HG02938 (cell line): ENCODE results near the gene FHL3.
"Not testable (repeated sequence)": the region's sequence is repeated elsewhere in the genome, so short reads cannot be mapped to it uniquely, and the experiment has no call there.

Experiments used
- ATAC-seq: cut with Tn5 transposase; IDR thresholded peaks from one replicate; pipeline ENCODE4 v1.9.1; 2021; ENCODE audit warnings: mild to moderate bottlenecking, moderate library complexity; ENCODE audit not compliant: unreplicated experiment

The FHL3 gene

DNA sequence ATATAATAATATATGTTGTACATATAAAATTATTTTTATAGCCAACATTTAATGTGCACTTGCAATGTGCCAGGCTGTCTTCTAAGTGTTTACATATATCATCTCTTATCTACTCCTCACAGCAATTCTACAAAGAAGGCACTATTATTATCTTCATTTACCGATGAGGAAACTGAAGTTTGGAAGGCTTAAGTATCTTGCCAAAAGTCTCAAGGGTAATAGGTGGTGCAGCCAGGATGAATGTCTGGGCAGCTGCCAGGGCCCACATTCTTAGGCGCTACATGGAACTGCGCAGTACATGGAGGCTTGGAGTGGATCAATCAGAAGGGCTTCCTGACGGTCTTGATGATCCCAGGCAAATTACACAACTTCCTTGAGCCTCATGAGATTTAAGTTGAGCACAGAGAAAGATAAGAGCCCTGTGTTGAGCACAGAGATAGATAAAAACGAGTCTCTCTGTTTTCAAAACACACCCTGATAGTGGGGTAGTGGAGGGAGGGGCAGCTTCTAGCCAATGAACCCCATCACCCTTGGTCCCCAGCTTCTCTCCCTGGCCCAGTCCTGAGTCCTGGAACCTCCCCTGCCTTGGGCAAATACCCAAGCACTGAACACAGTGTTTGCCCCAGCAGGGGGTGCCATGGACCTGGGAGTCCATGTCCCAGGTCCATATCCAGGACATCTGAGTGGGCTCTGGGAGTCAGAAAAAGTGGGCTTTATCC lies 32.1 kb upstream of the FHL3 start:
- no peak for ATAC-seq

DNA sequence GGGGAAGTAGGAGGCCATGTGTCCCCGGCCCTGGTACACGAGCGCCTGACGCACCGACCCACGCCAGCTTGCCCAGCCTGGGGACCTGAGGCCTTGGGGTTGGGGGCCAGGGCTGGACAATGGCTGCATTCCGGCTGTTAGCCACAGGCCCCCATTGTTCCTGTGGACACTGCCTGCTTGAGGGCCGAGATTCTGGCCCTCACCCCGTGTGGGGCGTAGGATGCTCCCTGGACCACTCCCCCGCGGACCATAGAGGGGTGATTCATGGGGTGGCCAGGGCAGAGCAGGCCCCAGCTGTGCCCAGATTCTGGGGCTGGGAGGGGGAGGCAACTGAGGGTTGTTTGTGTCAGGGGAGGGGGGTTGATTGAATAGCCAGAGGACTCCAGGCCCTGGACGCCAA lies 29.6 kb upstream of the FHL3 start:
- no peak for ATAC-seq

DNA sequence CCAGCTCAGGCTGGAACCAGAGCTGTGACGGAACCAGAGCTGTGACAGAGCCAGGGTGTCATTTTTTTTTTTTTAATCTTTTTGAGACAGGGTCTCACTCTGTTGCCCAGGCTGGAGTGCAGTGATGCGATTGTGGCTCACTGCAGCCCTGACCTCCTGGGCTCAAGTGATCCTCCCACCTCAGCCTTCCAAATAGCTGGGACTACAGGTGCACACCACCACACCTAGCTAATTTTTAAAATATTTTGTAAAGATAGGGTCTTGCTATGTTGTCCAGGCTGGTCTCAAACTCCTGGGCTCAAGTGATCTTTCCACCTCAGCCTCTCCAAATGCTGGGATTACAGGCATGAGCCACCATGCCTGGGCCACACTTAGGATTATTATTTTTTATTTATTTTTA lies 27.7 kb upstream of the FHL3 start:
- ATAC-seq: not testable (repeated sequence)

DNA sequence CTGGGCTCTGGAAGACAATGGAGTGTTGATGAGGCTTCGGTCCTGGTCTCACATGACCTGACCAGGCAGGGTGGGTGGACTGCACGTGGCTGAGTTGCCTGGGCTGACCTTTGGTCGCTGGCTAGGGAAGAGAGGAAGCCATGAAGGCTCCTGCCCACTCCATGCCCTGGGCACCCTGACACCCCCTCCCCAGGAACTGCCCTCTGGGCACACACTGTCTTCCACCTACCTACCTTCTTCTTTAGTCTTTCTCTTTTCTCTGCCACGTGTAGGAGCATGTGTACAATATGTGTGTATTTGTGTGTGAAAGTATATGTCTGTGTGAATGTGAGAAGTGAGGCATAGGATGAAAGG lies 26.2 kb upstream of the FHL3 start:
- no peak for ATAC-seq

DNA sequence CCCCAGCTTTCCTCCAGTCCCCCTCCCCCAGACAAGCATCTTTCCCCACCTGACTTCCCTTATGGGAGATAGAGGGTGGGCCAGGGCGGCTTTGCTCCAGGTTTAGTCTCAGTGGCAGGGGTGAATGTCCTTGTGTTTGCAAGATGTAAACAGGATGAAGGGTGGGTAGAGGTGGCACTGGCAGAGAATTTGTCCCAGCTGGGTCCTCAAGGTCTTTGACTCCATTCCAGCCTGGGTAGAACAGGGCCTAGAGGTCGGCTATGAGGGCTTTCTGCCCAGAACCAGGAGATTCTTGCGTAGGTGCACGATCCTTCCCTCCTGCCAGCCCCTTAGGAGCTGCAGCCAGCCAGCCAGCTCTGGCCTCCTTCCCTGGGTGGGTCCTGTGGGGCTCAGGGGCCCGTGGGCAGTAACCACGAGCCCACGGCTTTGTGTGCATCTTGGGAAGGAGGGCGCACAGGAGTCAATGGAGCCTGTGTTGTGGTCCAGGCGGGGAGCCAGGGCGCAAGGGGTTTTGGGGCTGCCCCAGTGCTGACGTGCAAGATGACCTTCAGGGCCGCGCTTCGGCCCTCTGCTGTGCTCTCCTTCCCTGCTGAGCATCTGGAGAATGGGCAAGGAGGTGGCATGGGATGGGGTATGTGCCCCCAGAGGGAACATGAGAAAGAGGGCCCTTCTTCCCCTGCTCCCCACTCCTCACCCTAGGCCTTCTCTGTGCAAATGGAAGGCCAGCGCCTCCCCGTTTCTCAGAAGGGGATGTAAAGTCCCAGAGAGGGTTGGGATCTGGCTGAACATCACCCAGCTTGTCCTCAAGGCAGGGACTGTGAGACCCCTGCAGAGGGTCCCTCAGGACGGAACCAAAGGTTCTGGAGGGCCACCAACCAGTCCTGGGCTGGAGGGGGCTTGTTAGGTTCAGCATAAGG lies 25.5 kb upstream of the FHL3 start:
- no peak for ATAC-seq

DNA sequence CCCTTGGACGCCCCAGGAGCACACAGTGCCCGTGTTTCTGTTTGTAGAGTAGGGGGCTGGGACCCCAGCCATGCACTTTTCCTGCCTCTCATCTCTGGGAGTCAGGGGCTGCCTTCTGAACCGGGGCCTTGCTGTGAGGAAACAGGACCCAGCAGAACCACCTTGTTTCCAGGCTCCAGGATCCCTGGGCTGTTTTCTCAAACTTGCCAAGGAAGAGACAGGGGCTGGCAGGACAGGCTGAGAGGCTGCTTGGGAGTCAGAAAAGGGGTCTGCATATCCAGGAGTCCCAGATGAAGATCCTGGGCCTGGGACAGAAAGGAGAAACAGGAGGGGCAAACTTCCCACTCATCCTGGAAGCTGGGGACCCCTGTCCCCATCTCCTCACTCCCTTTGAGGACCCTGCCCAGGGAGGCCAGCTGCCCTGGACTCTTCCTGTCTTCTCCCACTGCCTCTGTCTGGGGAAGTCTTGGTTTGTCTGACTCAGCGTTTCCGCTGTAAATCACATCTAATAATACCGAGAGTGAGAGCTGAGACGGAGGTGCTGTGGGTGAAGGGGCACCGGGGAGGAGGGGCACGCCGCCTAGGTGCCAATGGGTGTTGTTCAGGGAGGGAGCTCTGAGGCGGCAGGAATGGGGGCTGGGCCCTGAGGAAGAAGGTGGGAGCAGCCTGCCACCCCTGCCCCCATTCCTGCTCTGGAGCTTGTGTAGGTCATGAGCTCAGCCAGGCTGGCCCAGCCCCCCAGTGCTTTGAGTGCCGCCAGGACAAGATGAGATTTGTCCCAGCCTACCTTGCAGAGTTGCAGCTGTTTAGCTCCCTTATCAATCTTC lies 24.6 kb upstream of the FHL3 start:
- no peak for ATAC-seq

DNA sequence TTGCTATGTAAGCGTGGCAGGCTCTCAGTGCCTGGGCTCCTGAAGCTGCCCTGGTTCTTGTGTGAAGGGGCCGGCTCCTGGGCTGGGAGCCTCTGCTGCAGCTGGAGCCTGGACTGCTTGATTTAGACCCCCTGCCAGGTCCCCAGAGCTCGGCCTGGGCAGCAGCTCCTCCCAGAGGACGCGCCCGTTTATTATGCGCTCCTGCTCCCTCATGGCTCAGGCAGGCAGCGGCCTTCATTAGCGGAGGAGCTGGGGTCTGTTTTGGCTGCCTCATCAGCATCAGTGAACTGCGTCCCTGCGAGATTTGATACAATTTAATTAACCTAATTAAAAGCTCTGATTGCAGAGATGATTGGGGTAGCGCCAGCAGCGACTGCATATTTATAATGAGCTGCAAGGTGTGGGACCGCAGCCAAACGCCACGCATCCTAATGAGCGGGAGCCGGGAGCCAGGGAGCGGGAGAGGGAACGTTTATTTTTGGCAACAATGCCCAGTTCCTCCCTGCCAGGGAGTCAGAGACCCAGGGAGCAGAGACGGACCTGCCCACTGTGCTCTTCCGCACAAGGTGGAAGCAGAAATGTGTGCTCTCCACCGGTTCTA lies 23.9 kb upstream of the FHL3 start:
- no peak for ATAC-seq

DNA sequence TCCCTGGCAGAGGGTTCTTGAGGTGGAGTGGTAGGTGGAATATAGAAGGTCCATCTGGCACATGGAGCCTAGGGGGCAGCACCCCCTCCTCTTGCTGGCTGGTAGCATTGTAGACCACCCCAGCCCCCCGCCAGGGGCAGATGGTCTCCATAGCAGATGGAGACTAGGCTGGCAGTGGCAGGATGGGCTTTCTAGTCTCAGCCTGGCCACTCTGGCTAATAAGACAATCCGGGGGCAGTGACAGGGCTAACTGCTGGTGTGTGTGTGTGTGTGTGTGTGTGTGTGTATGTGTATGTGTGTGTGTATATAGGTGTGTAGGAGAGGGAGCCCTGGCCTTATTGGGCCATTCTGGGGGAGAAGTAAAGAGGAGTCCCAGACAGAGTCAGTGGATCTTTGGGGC lies 23.4 kb upstream of the FHL3 start:
- no peak for ATAC-seq

DNA sequence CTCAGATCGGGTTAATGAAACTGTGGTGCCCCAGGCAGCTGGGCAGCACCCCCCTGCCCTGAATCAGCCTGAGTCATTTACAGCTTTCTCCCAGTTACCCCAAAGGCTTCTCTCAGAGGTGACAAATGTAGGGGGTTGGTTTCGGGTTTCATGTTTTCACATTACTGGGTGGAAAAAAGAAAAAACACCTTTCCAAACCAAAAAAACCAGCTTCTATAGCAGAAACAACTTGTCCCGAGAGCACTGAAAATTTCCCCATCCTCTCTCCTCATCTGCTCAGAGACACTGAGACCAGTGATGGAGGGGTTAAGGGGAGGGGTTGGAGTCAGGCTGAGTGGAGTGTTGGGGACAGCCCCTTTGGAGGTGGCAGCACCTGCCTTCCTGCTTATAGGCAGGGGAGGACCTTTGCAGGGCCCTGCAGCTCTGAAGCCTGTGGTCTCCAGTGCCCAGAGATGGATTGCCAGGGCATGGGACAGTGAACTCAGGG lies 22.8 kb upstream of the FHL3 start:
- ATAC-seq: peak; percentile 64

DNA sequence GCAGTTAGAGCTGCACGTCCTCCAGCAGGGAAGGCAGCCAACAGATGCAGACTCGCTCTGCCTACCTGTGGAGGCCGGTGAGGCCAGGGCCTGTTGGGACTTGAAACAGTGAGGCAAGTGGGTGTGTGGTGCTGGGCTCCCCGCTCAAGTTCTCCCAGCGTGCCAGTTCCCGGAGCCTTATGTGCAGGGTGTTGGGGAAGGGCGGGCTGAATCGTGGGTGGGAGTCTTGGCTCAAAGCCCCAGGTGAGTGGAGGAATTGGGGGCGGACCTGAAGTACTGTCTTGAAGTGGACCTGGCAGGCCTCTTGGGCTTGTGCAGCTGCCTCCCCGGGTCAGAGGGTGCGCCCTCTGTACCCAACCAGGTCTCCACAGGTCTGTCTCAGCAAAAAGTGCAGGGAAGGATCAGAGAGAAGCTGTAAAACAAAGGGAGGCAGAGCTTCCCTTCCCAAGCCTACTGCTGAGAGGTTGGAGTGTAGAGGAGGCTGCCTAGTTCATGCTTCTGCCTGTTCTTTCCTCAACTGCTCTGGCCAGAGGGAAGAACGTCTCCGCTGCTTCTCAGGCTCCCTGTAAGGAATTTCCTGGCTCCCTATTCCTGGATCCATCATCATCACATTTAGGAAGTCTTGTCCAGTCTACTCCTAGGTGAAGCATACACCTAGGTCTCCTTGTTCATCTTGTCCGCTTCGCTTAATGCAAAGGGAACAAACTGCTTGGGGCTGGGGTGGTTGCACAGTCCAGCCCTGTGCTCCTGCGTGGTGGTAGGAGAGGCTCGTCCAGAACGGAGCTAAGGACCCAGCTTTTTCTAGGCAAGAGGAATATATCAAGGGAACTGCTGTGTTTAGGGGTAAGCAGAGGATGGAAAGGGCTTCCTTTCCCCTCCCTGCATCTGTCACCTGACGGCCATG lies 22.1 kb upstream of the FHL3 start:
- no peak for ATAC-seq

DNA sequence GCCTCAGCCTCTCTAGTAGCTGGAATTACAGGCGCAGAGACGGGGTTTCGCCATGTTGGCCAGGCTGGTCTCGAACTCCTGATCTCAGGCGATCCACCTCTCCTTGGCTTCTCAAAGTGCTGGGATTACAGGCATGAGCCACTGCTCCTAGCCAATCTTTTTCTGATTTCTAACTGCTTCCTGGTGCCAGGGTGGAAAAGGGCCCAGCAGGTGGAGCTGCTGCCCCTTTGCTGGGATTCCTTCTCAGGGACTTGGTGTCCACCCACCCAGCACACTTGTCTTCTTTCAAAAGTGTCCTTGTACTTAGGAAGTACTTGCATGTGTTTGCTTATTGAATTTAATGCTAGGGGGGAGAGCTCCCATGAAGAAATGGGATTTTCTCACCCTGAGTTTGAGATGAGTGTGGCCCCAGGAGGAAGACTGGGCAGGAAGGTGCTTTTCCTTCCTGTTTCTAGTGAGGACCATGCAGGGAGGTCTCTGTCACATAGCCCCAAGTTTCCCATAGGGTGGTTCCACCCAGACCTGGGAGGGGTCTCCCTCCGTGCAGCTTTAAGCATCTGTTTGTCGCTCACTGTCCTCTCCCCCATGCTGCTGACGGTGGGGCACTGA lies 21.4 kb upstream of the FHL3 start:
- no peak for ATAC-seq

DNA sequence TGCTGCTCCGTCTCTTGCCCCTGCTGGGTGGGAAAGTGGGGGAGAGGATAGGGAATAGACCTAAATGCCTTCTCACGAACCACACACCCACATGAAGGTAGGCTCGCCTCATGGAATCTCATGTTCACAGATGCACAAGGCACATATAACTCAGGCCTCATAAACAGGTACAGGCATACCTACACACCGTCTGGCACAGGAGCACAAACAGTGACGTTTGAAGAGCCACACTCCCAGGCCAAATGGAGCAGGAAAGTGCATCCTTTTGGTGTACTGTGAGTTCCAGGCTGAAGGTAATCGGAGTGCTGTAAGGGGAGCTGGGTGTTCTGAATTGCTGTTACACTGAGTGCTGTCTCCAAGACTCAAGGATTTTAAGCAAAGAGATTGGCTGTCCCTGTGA lies 20.4 kb upstream of the FHL3 start:
- ATAC-seq: no peak

DNA sequence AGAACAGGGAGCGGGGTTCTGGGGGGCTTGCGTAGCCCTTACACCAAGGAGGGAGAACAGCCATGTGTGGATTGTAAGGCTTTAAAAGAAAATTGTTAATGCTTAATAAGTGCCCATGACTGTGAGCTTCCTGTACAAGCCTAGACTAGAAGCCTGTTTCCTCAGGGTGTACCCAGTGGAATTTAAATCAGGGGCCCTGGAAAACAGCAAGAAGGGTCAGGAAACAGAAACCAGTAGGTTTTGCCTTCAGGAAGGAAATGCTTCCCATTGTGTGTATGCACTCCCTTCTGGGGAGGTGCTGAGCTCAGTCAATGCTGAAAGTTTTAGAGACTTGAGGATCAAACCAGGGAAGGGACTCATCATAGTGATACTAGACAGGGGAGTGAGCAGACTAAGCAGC lies 19.9 kb upstream of the FHL3 start:
- no peak for ATAC-seq

DNA sequence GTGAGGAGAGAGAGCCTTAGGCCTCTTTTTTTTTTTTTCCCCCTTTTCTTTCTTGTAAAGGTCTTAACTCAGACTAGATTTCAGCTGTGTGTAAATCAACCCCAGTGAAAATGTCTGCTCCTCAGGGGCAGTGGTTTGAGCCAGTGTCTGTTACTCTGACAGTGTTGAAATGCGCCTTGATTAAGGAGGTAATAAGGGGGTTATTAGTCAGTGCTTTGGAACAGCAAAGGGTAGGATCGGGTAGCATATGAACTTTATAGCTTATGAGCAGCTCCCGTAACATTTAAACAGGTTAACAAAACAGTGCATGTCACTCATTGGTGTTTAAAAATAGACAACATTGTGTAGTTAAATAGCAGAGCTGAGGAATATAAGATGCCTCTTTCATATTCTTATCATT lies 17.5 kb upstream of the FHL3 start:
- ATAC-seq: no peak

DNA sequence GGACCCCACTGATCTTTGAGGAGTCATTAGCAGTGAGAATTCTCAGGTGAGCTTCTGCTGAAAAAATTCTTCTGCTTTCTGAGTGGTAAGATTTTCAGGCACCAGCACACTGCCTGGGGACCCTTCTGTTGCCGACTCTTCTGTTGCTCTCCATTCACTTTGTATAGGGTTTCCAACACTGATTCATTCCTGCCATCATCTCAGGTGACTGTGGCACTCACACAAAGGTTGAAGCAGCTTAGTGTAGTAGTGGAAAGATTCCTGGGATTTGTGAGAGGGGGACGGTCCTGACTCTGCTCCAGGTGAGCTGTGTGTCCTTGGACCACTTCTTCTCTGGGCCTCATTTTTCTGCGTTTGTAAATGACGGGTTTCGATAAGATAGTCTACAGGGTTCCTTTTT lies 16.7 kb upstream of the FHL3 start:
- ATAC-seq: no peak

DNA sequence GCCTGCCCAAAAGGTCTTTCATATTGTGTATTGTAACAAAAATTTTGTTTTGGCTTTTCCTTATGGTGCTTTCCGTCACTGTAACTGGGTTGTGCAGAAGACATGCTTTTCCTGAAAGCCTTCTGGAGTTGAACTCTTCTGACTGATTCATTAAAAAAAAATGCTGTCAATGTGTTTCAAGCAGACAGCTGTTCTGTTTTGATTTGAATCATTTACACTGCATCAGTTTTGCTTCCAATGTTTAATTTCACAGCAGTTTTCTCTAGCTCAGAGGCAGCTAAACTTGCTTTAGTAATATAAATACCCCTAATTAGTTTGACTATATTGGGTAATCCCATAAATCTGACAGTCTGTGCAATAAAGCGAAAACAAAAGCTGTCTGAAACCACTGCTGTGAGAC lies 15.1 kb upstream of the FHL3 start:
- no peak for ATAC-seq

DNA sequence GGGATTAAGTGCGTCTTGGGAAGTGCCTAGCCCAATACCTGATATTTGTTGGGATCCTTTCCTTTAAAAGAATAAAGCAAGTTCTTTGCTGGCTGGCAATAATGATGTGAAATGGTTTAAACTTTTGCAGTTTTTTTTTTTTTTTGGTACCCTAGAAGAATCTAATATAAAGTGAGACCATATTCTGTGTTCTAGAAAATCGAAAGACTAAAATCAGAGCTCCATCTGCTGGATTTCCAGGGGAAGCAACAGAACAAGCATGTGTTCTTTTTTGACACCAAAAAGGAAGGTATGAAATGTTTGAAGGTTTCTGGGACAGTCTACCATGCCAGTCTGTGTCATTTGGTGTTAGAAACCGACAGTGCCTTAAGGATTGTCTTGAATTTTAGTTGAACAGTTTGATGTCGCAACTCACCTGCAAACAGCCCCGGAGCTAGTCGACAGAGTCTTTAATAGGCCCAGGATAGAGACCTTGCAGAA lies 13.6 kb upstream of the FHL3 start:
- ATAC-seq: no peak

DNA sequence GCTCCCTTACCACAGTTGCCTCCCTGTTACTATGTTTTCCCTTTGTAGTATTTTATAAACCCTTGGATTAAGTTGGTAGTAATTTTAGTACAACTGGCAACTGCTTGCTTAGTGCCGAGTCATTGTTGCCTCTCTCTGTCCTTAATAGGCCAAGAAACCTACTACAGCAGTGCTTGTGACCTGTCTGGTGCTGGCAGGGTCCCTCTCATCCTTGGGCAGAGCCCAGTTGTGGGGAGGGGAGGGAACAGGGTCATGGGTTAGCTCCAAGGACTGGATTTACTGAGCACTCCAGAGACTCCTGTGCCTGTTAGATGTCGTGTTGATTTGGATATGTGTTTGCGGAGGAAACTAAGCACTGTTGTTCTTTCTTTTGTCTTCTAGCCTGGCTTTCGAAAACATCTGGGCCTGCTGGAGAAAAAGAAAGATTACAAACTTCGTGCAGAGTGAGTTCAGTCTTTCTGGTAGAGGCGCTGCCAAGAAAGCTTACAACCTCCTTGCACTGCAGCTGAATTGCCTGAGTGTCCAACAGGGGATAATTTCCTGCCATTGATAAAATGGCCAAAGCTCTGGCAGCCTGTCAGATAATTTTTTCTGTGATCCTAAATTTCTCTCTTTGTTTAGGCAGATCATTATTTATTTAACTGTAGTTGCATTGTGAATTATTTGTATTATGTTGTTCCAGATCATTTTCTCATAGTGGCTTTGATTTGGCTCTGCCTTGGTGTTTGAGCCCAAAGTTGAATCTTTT lies 10.8 kb upstream of the FHL3 start:
- no peak for ATAC-seq
